GM21619 (cell line): ENCODE measurements around the gene PLXNB2.

Experiments
- ATAC-seq: cut with Tn5 transposase; IDR thresholded peaks from one replicate; pipeline ENCODE4 v1.9.1; 2021; ENCODE audit not compliant: unreplicated experiment

The PLXNB2 gene

DNA sequence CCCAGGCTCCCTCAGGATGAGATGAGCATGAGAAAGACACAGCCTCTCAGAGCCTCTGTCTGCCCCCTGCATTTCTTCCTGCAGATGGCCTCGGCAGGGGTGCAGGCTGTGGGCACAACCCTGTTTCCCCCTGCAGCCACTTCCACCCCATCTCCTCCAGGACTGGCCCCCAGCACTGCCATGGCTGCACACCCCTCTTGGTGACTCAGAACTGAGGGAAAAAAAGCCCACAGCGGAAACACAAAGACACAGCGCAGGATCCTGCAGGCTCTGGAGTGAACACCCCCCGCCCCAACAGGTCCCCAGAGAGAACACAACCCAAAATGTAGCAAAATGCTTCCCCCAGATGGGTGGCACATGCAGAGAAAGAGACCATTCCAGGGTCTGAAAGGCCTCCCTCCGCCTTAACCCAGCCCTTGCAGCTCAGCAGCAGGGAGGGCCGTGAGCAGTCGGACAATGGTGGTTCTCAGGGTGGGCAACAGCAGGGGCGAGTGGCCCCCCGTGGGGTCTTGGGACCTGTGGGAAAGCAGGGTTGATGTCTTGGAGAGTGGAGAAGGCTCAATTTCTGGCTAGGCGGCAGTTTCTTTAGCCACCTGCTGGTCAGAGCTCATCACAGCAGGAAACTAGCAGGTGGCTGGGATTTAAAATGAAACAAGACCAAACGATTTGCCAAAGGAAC, 70.6 kb downstream of the PLXNB2 start:
- no peak for ATAC-seq

GRCh38 chr22:50233223-50233622, 74.2 kb downstream of the PLXNB2 start:
- no peak for ATAC-seq

GRCh38 chr22:50232481-50233151, 74.8 kb downstream of the PLXNB2 start:
- ATAC-seq = no peak

GRCh38 chr22:50229370-50229769, 78.1 kb downstream of the PLXNB2 start:
- no peak for ATAC-seq

GRCh38 chr22:50228366-50228765, 79.1 kb downstream of the PLXNB2 start:
- ATAC-seq = no peak

DNA sequence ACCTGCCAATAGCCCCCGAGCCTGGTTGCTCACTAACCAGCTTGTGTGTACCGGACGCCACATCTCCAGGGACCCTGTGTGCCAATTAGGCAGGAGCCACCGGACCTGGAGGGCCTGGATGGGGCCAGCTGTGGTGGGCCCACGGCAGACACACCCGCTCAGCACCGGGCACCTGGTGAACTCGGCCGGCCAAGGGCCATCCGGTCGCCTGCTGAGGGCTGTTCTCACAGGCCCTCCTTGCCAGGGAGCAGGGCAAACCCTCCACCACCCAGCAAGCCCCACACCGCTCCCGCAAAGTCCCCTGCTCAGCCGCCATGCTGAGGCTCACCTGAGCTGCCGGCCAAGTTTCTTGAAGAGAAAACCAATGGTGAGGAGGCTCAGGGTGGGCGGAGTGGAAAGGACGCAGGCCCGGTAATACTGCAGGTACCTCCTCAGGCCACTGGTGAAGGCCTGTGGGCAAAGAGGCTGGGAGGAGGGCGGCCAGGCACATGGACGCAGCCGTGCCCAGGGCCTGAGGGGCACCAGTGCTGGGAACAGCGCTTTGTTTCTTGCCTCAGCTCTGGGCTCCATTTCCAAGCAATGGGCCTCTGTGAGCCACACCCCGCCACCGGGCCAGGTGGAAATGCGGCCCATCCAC, 79.7 kb downstream of the PLXNB2 start:
- ATAC-seq = no peak

DNA sequence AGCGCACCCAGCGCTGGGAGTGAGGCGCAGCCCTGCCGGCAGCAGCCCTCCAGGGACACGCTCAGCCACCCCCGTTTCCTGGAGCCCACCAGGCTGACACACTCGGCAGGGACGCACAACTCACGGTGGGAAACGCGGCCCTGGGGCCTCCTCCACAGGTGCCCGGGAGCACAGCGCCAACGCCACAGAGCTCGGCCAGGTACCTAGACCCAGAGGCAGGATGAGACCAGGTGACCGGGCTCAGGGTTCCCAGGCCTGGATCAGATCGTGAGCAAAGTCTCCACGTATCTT, 80.6 kb downstream of the PLXNB2 start:
- no peak for ATAC-seq

DNA sequence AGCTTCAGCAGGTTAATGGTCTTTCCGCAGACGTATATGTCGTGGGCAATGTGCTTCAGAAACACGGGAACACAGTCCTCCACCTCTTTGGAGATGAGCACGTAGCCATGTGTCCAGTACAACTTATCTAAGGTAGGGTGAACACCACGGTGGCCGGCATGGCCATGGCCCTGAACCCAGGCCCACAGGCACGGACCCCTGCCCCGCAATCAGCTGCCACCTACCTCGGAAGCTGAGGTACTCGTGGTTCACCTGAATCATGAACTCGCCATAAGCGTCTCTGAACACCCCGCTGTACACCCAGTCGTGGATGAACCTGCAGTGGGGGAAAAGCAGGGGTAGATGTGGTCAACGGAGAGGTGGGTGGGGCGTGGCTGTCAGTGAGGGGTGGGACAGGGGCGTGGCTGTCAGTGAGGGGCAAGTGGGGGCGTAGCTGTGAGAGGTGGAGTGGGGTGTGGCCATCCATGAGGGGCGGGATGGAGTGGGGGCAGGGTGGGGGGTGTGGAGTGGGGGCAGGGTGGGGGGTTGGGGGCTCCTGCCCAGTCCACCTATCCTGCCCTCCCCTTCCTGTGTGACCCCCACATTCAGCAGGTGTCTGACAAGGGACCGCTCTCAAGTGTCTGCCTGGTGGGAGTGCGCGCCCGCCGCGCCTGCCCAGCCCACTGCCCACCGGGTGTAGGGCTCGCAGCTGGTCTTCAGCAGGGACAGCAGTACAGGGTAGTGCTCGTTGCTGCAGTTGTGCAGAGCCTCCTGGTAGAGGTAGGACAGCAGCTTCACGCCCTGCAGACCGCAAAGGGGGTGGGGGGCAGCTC, 81.2 kb downstream of the PLXNB2 start:
- no peak for ATAC-seq

GRCh38 chr22:50225200-50225969, 82.1 kb downstream of the PLXNB2 start:
- ATAC-seq = no peak
